GM18511 (cell line): Measurements from ENCODE around the gene CAMK2A.
"Not testable (repeated sequence)": the region's sequence is repeated elsewhere in the genome, so short reads cannot be mapped to it uniquely, and the experiment has no call there.

Experiments
- ATAC-seq: cut with Tn5 transposase; IDR thresholded peaks from one replicate; pipeline ENCODE4 v1.9.1; 2021; ENCODE audit warnings: mild to moderate bottlenecking, moderate library complexity; ENCODE audit not compliant: unreplicated experiment

CAMK2A gene

GRCh38 chr5:150255659-150256409, 33.7 kb downstream of the CAMK2A start:
- ATAC-seq: no peak

GRCh38 chr5:150254774-150255173, 34.8 kb downstream of the CAMK2A start:
- ATAC-seq: no peak

DNA sequence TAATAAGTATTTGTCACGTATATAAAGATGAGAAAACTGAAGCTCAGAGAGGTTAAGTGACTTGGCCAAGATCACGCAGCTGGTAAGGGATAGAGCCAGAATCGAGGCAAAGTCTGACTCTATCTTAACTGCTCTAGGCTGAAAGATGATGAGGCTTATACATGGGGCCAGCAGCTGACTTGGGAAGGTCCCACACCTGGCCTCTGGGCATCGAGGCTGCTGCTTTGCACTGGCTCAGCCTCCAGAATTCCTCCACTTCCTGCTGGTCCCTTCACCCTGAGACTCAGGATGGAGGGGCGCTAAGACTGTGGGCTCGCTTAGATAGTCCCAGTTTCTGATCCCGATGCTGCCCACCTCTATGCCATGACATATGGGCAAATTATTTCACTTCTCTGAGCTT, 35.2 kb downstream of the CAMK2A start:
- ATAC-seq: no peak

DNA sequence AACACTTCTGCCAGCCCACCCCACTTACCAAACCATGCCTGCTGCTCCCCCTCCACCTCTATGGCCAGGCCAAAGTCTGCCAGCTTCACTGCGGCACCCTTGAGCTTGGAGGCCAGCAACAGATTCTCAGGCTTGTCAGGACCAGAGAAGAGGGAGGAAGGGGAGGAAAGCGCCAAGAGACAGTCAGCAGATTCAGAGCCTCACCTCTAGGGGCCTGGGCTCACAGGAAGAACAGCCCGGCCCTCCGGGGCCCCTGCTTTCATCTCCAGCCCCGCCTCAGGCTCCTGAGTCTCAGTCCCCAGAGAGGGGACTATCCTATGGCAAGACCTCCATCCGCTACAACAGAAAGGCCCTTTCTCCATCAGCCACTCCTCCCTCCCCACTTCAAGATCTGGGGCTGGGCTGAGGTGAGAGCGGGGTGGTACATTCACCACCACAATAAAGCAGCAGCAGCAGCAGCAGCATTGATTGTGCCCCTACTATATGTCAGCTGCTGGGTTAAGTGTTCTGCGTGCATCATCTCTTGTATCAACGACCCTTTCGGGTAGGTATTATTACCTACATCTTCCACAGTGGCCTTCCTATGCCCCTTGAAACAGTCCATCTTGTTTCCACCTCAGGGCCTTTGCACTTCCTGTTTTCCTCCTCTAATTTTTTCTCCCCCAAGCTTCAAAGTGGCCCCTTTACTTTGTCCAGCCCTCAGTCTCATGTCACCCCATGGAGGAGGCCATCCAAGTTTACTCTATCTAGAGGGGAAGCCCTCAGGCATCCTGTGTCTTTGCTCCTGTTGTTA, 36.0 kb downstream of the CAMK2A start:
- no peak for ATAC-seq

DNA sequence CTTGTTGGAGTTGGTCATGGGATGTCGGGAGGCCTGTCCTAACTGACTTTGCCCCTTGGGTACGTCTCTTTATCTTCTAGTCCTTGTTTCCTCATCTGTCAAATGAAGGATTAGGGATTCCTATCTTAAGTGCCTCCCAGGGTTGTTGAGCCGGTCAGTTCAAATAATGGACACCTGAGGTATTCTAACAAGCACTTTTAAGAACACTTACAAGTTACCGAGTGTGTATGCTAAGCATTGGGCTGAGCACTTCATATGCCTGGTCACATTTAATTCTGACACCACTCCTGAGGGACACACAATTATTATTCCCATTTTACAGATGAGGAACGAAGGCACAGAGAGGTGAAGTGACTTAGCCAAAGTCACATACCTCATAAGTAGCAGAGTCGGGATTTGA, 37.1 kb downstream of the CAMK2A start:
- ATAC-seq: no peak

DNA sequence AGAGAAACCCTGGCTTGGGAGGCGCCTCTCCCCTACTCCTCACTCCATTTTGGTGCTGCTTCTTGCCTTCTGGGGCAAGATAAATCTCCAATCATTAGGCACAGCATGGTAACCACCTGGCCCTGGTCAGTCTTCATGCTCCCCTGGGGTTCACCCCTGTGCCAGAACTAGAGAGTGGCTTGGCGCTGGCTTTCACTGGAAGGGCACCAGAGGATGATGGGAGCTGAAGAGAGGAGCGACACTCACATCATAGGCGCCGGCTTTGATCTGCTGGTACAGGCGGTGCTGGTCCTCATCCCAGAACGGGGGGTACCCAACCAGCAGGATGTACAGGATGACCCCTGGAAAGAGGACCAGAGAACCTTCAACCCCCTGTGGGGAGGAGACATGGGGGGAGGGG, 38.1 kb downstream of the CAMK2A start:
- no peak for ATAC-seq

GRCh38 chr5:150249744-150250143, 39.8 kb downstream of the CAMK2A start:
- no peak for ATAC-seq

DNA sequence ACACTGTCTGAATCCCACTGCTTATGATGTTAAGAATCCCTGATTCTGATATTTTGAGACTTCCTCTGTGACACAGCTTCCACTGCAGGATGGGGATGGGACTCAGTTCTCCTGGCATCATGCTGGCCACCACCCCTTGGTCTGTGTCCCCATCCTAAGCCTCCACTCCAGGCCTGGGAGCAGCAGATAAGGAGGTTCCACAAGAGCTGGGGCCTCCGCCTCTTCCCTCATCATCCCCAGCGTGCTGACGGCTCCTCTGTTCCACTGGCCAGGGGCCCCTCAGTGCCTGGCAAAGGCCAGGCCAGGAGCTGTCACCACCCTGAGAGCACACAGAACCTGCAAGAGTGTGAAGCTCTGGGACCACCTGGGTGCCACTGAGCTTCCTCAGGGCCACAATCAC, 40.6 kb downstream of the CAMK2A start:
- no peak for ATAC-seq

GRCh38 chr5:150248493-150248892, 41.1 kb downstream of the CAMK2A start:
- not testable (repeated sequence) for ATAC-seq

DNA sequence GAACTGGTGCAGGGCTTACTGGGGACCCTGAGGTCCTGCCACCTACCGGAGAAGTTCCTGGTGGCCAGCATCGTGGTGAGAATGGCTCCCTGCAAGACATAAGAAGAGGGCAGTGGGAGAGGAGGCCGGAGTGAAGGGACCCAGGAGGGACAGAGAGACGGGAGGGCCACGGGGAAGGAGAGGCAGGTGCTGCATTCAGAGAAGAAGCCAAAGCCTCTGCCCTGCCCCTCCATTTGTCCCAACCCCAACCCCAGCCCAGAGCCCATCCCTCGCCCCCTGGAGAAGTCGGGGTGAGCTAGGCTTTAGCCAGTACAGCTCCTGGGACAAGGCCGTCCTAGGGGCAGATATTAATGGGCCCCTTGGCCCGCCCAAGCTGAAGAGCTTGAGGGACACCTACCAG, 41.8 kb downstream of the CAMK2A start:
- ATAC-seq: no peak

DNA sequence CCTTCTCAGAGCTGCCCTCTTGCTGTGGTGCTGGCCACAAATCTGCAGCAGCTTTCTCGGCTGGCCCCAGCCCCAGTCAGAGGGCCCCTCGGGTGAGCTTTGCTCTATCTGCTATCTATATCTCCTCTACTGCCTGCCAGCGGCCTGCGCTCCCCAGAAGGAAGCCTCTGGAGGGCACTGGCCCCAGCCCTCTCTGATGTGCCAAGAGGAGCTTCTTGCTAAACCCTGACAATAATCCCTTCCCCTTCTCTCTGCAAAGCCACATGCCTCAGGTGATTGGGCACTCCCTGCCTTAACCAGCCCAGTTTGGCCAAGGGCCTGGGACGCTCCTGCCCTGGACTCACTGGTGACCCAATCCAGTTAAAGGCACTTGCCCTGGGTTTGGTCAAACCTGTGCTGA, 42.7 kb downstream of the CAMK2A start:
- ATAC-seq: no peak

GRCh38 chr5:150246429-150246828, 43.1 kb downstream of the CAMK2A start:
- ATAC-seq: no peak

DNA sequence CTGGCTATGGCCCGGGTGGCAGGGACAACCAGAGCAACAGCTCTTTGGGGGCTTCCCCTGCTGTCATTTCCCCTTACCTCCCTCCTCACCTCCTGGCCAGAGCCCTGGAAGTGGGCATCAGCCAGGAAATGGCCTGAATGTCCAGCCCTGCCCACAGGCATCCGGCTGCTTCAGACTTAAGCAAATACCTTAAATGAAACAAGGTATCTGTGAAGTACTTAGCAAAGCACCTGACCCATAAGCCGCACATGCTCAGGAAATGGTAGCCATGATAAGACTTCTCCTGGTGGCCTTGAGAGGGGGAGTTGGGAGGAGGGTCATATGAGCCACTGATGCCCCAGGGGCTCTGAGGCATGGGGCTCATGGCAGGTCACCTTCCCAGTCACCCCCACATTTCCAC, 43.8 kb downstream of the CAMK2A start:
- ATAC-seq: no peak

- no peak for ATAC-seq
These were observed 44.3 kb downstream of the CAMK2A start for GRCh38 chr5:150245111-150245789.

- no peak for ATAC-seq
These were observed 45.4 kb downstream of the CAMK2A start for GRCh38 chr5:150244209-150244608.

- no peak for ATAC-seq
These were observed 46.0 kb downstream of the CAMK2A start for GRCh38 chr5:150243590-150243989.

DNA sequence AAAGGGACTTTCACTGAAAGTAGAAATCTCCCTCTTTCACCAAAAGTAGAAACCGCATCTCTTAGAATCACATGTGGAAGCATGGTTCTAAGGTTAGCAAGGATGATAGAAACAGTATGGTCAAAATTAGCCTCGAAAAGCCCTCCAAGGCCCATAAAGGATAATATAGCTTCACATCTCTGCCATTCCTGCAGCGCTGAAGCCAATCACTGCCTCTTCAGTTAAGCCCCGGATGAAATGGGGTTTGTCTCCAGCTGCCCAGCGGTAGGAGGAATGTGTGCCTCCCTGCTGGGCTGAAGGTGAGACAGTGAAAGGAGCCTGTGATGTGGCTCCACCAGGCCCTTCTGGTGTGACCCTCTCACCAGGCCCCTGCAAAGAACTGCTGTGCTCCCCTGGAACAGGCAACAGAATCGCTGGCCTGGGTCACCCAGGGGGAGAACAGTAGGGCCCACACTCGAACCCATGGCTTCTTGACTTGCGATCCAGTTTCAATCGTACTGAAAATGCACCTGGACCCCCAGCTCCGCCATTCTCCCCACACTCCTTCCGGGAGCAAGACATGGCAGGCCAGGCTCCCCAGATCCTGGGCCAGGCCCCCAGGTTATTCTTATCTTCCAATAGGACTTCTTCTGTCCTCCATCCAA, 47.2 kb downstream of the CAMK2A start:
- ATAC-seq: no peak

DNA sequence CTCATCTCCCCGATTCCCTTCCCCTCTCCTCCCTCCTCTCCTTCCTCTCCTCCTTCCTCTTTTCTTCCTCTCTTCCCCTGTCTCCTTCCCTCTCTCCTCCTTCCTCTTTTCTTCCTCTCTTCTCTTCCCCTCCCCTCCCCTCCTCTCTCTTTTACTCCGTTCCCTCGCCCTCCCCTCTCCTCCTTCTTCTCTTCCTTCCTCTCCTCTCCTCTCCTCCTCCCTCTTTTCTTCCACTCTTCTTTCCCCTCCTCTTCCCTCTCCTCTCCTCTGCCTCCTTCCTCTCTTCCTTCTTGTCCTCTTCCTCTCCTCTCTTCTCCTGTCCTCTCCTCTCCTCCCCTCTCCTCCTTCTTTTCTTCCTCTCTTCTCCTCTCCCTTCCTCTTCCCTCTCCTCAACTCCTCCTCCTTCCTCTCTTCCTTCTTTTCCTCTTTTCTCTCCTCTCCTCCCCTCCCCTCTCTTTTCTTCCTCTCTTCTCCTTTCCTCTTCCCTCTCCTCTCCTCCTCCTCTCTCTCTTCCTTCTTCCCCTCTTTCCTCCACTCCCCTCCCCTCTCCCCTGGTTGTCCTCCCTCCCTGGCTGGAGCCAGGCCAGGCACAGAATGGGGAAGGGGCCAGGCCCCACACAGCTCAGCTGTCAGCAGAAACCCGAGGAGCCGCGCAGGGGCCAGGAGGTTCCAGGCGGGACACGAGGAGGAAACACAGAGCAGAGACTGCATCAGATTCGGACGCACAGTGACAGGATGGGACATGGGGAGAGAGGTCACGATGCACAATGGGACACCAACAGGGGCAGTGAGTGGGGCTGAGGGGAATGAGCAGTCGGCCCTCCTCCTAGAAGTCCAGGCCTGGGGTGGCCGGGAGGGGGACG, 48.0 kb downstream of the CAMK2A start:
- ATAC-seq: no peak

DNA sequence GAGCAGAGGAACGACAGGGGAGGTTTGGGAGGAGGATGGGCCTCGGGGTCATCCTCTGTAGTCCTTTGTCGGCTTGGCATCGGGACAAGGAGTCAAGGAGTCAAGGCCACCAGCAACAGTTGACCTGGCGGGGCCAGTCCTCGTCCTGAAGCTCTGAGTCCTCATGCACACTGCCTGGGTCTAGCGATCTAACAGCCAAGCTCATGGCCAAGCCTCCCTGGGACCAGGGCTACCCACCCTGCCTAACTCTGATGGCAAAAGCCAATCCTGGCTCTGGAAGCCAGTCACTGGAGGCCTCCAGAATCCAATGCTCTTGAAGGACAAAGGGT, 49.8 kb downstream of the CAMK2A start:
- no peak for ATAC-seq

- no peak for ATAC-seq
These were observed 50.3 kb downstream of the CAMK2A start for GRCh38 chr5:150239099-150239793.
